HG02870 (cell line): ENCODE measurements around the gene DAZAP1.
A peak's percentile ranks its signal among the peaks of the same experiment; 100 is the strongest.
"Not testable (repeated sequence)": the region's sequence is repeated elsewhere in the genome, so short reads cannot be mapped to it uniquely, and the experiment has no call there.

ENCODE experiments used
- ATAC-seq: cut with Tn5 transposase; IDR thresholded peaks from one replicate; pipeline ENCODE4 v1.9.1; 2021; ENCODE audit warnings: mild to moderate bottlenecking, moderate library complexity; ENCODE audit not compliant: unreplicated experiment

DAZAP1 gene

DNA sequence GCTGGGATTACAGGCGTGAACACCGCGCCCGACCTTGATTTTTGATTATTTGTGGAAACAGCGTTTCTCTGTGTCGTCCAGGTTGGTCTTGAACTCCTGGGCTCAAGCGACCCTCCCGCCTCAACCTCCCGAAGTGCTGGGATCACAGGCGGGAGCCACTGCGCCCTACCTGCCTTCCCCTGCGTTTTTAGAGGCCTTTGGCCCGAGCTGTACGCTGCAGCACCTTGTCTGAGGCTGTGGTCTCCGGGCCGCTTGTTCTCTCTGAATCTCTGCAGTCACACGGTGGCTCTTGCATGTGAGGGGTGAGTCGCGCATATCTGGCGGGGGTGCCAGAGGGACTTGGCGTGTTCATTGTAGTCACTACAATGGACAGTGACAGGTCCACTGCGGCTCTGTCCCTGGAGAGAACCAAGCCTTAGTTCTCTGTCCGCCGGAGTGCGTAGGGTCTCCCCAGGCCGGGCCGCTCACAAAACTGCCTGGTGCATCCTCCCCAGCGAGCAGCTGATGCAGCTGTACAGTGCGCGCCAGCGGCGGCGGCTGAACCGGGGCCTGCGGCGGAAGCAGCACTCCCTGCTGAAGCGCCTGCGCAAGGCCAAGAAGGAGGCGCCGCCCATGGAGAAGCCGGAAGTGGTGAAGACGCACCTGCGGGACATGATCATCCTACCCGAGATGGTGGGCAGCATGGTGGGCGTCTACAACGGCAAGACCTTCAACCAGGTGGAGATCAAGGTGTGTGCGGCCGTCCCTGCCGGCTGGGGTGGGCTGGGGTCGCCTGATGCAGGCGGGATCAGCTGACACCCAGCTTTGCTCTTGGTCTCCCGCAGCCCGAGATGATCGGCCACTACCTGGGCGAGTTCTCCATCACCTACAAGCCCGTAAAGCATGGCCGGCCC is 32.4 kb downstream of the DAZAP1 start:
- not testable (repeated sequence) for ATAC-seq

DNA sequence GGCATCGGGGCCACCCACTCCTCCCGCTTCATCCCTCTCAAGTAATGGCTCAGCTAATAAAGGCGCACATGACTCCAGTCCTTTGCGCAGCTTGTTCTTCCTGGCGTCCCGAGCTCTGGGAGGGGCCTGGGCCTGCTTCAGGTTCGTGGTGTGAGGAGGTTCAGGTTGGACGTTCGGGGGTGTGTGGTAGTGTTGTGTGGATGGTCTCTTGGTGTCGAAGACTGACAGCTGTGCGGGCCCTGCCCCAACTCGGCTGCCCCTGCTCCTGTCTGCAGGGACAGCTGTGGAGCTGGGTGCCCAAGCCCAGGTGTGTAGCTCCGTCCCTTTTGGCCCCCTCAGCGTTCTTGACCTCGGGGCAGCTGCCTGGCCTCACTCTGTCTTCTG is 33.0 kb downstream of the DAZAP1 start:
- no peak for ATAC-seq

DNA sequence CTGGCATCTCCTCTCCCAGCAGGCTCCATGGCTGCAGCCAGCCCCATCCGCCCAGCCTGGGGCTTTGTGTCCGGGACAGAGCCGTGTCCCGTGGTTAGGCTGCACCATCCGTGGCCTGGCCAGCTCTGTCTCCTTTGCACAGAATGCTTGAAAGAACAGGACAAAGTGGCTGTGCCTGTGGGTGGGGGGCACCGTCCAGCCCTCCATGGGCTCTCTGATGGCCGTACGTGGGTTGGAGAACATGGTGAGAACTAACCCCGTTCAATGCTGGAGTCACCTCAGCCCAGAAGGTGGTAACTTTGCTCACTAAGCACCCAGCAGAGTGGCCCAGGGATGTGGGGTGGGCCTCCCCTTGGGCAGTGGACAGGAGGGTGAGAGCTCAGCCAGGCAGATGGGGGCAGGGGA is 33.6 kb downstream of the DAZAP1 start:
- no peak for ATAC-seq

DNA sequence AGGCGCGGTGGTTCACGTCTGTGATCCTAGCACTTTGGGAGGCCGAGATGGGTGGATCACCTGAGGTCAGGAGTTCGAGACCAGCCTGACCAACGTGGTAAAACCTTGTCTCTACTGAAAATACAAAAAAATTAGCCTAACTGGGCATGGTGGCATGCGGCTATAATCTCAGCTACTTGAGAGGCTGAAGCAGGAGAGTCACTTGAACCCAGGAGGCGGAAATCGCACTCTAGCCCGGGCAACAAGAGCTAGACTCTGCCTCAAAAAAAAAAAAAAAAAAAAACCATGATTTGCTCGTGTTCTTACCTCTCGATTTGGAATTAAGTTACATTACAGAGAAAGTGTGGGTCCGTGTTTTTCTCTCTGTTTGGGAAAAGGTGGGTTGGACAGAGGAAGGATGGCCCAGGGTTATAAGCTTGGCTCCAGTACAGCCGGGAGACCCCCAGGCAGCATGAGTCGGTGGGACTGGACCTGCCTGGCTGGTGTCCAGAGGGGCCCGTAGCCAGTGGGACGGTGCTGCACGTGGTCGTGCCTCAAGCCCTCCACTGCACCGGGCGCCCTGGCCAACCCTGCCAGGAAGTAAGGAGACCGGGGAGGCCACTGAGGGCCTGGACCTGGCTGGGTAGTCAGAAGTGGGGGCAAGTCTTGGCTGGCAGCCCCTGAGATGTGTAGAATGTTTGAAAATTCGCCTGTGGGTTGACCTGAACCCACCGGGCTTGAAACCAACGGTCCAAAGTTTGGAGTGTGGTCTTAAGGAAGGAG is 34.5 kb downstream of the DAZAP1 start:
- no peak for ATAC-seq

DNA sequence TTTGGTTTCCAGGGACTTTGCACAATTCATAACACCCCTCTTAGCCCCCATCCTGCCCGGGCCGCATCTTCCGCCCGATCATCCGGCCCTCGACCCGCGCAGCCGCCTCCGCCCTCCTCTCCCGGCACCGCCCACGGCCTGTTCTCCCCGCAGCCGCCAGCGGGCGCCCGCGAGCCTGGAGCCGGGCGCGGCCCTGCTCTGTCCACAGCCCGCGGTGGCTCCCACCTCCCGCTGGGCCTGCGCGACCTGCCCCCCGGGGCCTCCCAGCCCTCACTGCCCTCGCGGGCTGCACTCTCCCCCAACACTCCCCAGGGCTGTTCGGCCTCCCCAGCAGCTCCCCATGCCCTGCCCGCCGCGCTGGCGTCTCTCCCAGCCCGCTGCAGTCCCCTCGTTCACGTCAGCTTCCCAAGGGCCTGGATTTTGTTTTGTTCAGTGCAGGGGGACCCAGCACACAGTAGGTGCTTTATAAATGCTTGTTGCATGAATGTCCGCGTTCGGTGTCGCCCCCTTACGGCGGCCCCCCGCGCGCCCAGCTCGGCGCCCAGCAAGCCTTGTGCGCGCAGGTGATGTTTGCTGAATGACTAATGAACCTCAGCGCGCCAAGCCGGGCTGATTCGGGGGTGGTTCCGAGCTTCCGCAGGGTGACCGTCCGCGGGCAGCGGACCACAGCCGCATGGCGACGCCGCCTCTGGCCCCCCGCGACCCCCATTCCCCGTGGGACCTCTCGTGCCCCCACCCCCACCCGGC is 38.0 kb downstream of the DAZAP1 start:
- peak; percentile 67 for ATAC-seq

DNA sequence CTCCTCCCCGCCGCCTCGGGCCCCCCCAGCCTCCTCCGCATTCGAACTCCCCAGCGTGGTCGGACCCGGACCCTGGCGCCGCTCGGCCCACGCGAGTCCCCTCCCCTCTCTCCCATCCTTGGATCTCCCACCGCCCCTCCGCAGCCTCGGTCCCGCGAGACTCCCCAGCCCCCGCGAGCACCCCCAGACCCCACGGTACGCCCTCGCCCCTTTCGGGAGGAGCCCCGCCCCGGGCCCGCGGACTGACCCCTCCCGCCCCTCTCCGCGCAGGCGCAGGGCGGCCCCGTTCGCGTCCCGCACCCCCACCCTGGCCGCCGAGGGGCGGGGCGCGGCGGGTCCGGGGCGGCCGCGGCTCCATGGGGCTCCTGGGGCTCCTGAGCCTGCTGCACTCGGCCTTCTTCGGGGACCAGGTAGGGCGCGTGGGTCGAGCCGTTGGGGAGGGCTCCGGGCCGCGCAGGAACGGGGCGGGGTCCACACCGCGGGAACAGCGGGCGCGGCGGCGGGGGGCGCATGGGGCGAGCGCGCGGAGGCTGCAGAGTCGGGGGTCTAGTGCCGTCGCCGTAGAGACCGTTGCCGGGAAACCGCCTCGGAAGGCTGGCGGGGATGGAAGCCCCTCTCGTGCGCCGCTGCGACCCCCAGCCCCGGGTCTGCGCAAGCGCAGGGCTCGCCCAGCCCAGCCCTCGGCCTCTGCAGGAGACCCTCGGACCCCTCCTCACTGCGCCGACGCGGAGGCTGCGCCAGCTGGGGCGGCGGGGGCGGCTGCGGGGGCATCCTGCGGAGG is 38.7 kb downstream of the DAZAP1 start:
- no peak for ATAC-seq

DNA sequence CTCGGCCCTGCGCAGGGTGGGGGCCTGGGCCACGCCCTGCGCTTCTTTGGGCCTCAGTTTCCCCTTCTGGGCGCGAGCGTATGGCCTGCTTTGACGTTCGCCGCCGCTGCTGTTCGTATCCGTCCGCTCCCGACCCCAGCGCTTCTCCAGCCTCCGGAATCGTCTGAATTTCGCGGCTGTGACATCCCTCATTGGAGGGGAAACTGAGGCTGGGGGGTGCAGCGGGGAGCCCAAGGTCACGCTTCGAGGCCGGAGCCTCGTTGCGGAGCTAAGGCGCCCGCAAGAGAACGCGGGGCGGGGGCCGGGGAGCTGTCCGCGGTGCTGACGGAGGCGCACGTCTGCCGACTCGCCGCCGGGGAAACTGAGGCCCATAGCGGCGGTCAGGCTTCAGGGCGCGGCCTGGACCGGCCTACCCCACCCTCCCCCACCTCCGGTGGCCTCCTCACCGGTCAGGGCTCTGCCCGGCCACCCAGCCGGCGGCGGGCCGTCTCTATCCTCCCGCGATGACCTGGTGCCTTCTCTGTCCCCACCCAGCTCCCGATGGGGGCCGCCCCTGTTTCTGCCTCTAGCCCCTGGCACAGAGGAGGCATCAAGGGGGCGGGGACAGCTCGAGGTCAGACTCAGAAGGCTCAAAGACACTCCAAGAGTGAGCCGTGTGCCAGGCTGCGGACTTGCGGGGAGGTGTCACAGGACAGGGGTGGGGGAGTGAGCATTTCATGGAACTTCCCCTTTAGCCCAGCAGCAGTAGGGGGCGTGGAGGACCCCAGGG is 39.5 kb downstream of the DAZAP1 start:
- no peak for ATAC-seq

DNA sequence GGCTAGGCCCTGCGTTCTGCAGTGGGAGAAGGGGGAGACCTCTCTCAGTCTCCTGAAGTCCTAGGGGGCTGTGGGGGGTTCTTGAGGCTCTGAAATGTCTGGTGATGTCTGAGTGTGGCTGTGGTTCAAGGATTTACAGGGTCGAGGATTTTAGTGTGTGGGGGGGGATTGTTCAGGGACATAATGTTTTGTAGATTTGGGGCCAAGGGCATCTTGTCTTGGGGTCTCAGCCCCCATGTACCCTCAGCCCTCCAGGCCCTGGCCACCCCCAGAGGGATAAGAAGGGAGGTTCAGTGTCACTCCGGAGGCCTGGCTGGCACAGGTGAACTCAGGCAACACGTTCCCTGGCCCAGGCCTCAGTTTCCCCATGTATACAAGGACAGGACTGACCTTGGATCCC is 40.1 kb downstream of the DAZAP1 start:
- no peak for ATAC-seq

DNA sequence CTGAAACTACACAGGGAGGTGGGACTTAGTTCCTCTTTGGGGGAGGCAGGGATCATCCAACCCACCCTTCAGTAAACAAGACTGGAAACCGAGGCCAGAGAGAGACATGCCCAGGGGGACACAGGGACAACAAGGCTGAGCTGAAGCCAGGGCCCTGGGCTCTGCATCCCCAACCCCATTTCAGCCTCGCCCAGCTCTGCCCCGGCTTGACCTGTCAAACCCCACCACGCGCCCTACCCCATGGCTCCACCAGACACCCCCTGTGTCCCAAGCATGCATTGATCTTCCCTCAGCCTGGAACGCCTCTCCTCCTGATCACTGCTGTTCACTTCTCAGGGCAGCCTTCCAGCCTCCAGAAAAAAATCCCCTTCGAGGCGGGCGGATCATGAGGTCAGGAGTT is 40.6 kb downstream of the DAZAP1 start:
- no peak for ATAC-seq

DNA sequence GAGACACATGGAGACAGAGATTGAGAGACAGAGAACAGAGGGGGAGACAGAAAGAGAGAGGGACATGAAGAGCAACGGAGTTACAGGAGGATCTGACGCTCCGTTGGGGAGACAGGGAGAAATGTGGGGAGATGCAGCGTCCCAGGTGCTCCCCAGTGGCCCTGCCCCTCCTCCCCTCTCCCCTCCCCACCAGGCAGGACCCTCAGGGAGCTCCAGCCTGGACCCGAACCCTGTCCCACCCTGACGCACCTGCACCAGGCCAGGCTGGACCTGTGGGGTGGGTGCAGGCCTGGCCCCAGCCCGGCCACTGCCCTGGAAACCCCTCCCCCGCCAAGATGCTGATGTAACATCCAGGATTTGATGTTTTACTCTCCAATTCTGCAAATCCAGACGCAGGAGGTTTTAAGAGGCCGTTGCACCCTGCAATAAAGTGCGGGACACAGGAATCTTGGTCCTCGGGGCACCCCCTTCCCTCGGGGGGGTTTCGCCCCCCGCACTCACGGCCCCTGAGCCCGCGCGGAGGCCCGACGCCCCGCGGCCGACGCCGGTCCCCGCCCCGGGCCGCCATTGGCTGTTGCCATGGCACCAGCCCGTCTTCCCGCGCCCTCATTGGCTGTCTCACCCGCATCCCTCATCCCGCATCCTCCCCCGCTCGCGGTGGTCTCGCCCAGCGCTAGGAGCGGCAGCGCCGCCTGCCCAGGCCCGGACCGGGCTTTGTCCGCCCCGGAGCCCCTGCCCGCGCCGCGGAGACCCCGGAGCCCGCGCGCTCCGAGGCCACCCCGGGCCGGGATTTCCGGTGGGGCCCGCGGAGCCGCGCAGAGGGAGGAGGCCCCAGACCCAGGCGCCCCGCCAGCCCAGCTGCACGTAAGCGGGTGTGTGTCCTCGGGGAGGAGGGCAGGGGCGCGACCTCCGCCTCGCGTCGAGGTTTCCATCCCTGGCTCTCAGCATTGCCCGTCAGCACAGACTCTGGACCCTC is 42.4 kb downstream of the DAZAP1 start, which contains the start of gene APC2:
APC2 (plus strand) TSS at position 655 of the 976 bp plus-strand sequence. CDS start 2,881 bp downstream, outside the sequence.
- no peak for ATAC-seq

DNA sequence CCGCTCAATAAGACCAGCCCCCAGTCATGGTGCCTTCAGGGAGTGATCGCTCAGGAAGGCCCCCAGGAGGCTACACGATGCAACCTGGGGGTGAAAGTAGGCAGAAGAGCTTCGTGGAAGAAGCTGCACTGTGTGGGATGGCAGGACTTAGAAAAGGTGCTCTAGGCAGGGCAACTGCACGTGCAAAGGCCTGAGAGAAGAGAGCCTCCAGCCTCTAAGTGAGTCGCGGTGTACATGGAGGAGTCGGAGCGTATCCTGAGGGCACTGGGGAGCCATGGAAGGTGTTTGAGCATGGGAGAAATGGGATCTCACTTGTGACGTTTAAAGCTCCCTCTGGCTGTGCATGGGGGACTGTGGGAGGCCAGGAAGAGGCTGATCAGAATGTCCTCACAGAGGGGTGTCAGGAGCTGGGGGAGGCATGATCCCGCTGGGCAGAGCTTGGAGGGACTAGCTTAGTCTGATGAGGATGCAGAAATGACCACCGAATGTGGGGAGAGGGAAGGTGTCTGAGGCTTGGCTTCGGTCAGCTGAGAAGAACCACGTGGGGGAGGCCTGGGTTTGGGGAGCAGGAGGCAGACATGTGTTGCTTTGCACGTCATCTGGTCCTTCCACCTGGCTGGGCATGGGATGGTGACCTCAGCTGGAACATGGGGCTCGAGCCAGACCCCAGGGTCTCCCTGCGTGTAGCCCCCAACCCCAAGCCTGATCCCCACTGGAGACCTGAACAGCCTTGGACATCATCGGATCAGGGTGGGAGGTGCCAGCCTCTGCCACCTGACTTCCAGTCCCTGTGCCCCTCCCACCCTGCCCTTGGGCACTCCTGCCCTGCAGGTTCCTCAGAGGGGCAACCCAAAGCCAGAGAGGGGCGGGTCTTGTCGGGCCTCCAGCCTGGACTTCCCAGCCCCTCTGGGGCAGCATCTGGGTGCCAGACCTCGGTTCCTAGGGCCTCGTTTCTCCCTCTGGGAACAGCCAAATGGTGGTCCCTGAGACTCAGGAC is 43.6 kb downstream of the DAZAP1 start:
- ATAC-seq: no peak

DNA sequence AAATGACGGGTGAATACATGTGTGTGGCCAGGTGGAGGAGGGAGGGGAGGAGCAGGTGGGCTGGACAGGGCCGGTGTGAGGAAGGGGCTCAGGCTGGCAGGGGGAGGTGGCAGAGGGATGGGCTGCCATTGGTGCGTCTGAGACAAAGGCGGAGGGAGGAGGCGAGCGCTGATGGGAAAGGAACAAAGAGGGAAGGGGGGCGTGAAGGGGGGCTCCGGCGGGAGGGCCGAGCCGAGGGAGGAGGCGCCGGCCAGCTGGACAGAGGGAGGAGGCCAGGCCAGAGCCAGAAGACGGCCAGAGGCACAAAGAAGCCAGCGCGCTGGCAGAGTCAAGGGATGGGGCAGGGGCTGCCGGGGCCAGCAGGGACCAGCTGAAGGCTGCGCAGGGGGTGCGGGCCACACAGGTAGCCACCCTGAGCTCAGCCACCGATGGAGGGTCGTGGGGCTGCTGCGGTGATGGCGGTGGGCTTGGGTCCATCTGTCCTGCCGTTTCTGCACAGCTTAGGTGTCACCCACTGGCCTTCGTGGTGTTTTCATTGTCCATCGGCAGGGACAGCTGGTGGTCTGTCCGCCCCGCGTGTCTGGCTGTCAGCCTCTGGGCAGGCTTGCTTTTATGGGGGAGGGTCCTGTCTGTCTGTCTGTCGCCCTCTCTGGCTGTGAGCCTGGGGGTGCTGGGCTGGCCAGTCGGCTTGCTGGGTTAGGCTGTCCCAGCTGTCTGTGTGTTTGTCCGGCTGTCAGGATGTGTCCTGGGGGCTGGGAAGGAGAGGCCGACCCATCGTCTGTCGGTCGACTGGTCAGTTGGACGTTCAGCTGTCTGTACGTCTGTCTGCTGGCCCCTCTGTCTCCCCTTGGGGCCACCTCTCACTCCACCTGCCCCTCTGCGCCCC is 44.8 kb downstream of the DAZAP1 start:
- no peak for ATAC-seq

DNA sequence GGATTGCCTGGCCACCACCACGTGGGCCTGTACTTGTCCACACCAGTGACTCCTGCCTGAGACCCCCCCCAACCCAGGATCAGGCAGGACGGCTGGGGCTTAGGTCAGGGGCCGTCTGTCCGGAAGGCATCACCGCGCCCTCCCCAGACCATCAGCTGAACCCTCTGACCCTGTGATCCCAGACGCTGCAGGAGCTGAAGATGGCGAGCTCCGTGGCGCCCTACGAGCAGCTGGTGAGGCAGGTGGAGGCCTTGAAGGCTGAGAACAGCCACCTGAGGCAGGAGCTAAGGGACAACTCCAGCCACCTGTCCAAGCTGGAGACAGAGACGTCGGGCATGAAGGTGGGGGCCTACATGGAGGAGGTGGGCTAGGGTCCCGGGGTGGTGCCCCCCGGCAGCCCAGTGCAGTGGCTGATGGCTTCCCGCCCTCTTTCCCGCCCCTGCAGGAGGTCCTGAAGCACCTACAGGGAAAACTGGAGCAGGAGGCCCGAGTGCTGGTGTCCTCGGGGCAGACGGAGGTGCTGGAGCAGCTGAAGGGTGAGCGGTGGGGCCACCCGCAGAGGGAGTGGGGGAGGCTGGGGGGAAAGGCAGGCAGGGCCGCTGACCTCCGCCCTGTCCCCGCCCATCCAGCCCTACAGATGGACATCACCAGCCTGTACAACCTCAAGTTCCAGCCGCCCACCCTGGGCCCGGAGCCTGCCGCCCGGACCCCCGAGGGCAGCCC is 45.6 kb downstream of the DAZAP1 start:
- ATAC-seq: no peak

DNA sequence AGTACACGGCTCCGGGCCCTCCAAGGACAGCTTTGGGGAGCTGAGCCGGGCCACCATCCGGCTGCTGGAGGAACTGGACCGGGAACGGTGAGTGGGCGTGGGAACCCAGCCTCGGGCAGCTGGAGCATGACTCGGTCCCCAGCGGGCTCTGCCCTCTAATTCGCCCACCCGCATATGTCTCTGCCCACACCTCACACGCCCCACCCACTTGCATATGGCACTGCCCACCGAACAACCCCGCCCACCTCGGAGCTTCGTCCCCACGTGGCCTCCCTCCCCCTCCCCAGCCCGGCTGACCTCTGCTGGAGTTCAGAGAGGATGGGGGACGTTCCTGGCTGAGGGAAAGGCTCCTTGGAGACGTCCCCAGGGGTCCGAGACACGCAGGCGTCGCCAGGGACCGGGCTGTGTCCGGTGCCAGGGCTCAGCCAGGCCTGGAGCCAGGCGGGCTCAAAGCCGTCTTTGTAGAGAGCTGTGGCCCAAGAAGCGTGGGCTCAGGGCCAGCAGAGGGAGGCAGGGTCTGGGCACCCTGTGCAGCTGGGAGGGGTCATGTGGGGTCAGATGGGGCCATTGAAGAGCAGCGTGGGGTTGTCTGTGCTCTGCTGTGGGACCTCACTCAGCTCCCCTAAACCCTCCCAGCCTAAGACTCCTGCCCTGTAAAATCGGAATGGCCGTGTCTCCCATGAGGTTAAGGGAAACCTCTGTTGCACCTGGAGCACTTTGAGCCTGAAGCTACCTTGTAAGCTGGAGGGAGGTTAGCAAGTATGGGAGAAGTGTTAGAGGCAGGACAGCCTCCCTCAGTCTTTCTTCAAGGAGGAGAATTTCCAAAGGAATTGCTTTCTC is 46.4 kb downstream of the DAZAP1 start:
- ATAC-seq: no peak

DNA sequence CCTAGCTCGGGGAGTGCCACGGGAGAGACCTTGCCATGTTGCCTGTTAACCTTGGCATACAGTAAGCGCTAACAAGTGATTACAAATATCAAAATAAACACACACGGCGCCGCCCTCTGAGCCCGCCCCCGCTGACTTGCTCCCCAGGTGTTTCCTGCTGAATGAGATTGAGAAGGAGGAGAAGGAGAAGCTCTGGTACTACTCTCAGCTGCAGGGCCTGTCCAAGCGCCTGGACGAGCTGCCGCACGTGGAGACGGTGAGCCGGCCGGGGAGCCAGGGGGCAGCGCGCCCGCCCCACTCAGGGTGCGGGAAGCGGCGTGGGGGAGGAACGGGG is 47.6 kb downstream of the DAZAP1 start:
- ATAC-seq: no peak
